Inferior parietal cortex (tissue), 1 donor: ENCODE data around the gene ZNF497.
"Not testable (repeated sequence)": the region's sequence is repeated elsewhere in the genome, so short reads cannot be mapped to it uniquely, and the experiment has no call there.

Source experiments
- DNase-seq: peaks from one replicate; pipeline ENCODE4 v3.0.0-alpha.2; 2016; ENCODE audit errors: extremely low spot score

ZNF497 gene

GRCh38 chr19:58348080-58348479 is 14.5 kb downstream of the ZNF497 start:
- not testable (repeated sequence) for DNase-seq

- DNase-seq: peak; percentile 70
These were observed 15.3 kb downstream of the ZNF497 start for GRCh38 chr19:58346961-58347929.

GRCh38 chr19:58345558-58345957 is 17.0 kb downstream of the ZNF497 start:
- DNase-seq: no peak

- DNase-seq: no peak
These were observed 23.6 kb downstream of the ZNF497 start for GRCh38 chr19:58338825-58339558.

GRCh38 chr19:58338336-58338735 is 24.2 kb downstream of the ZNF497 start:
- DNase-seq: no peak

- DNase-seq: no peak
These were observed 25.7 kb downstream of the ZNF497 start for GRCh38 chr19:58336820-58337219.

- no peak for DNase-seq
These were observed 26.3 kb downstream of the ZNF497 start for GRCh38 chr19:58336216-58336615.

- DNase-seq: no peak
These were observed 26.9 kb downstream of the ZNF497 start for GRCh38 chr19:58335630-58336029.

- no peak for DNase-seq
These were observed 27.8 kb downstream of the ZNF497 start for GRCh38 chr19:58334691-58335249.

GRCh38 chr19:58332697-58333096 is 29.9 kb downstream of the ZNF497 start:
- no peak for DNase-seq

GRCh38 chr19:58330458-58330857 is 32.1 kb downstream of the ZNF497 start:
- DNase-seq: peak; percentile 86

GRCh38 chr19:58328999-58329398 is 33.6 kb downstream of the ZNF497 start:
- no peak for DNase-seq

- DNase-seq: peak; percentile 98
These were observed 35.4 kb downstream of the ZNF497 start, which contains the start of gene ZSCAN22 for GRCh38 chr19:58326914-58327726. Gene ZSCAN22, plus strand, starts transcription at chr19:58326994. Its CDS starts 7,809 bp downstream, at chr19:58334803.

- DNase-seq: no peak
These were observed 36.0 kb downstream of the ZNF497 start for GRCh38 chr19:58326501-58326913.

- no peak for DNase-seq
These were observed 37.1 kb downstream of the ZNF497 start for GRCh38 chr19:58325311-58326022.

- DNase-seq: no peak
These were observed 43.3 kb downstream of the ZNF497 start for GRCh38 chr19:58319241-58319640.

- no peak for DNase-seq
These were observed 44.3 kb downstream of the ZNF497 start for GRCh38 chr19:58318297-58318696.

- no peak for DNase-seq
These were observed 45.0 kb downstream of the ZNF497 start for GRCh38 chr19:58317476-58318072.

- DNase-seq: no peak
These were observed 47.0 kb downstream of the ZNF497 start for GRCh38 chr19:58315580-58315979.

- peak; percentile 39 for DNase-seq
These were observed 51.1 kb downstream of the ZNF497 start for GRCh38 chr19:58311345-58311865.
